Common myeloid progenitor, CD34-positive (primary cell): ENCODE results near the gene MVB12B.

Source experiments
- CTCF ChIA-PET: fragments of 350-600 bp; sonication (Branson Sonifier 250); formaldehyde crosslinking; loops from one replicate; lab custom pipeline; 2021; ENCODE audit warnings: antibody characterized with exemption; lab: Charles Lee
- POLR2A ChIA-PET: fragments of 350-600 bp; sonication (Branson Sonifier 250); formaldehyde crosslinking; loops from one replicate; lab custom pipeline; 2021; ENCODE audit warnings: antibody characterized with exemption; lab: Charles Lee
- DNase-seq, 3 donors: peaks; one replicate each; pipeline versions ENCODE4 v3.0.0 to v3.0.0-alpha.2; 2013
- H3K27ac ChIP-seq, 2 experiments: 1 replicate in 1 of 2; 2 replicates in 1 of 2; pipeline ENCODE4 v1.7.0; 2013; ENCODE audit warnings: inconsistent platforms in 2 of 2, low read length in 2 of 2, mild to moderate bottlenecking in 2 of 2, low read depth in 1 of 2, moderate library complexity in 1 of 2; ENCODE audit not compliant: severe bottlenecking in 2 of 2, insufficient read depth in 1 of 2, poor library complexity in 1 of 2
- H3K27me3 ChIP-seq, 5 experiments: replicated peaks in 2 of 5; 1 replicate in 3 of 5; 2 replicates in 2 of 5; pipeline versions ENCODE4 v1.6.1 to v1.7.0; 2013; ENCODE audit warnings: low read length in 4 of 5, mild to moderate bottlenecking in 2 of 5, moderate library complexity in 2 of 5, inconsistent platforms in 1 of 5; ENCODE audit not compliant: insufficient read depth in 5 of 5, control insufficient read depth in 4 of 5
- H3K36me3 ChIP-seq, 4 experiments: 1 replicate in 2 of 4; 2 replicates in 2 of 4; pipeline versions ENCODE4 v1.6.1 to v1.7.0; 2013; ENCODE audit warnings: low read length in 3 of 4, control low read depth in 1 of 4, mild to moderate bottlenecking in 1 of 4; ENCODE audit not compliant: control insufficient read depth in 4 of 4, insufficient read depth in 4 of 4
- H3K4me1 ChIP-seq, 4 experiments: 1 replicate in 3 of 4; 2 replicates in 1 of 4; pipeline versions ENCODE4 v1.6.1 to v1.7.1; 2013; ENCODE audit warnings: low read length in 3 of 4, mild to moderate bottlenecking in 3 of 4, control low read depth in 1 of 4, inconsistent platforms in 1 of 4, moderate library complexity in 1 of 4; ENCODE audit not compliant: control insufficient read depth in 4 of 4, insufficient read depth in 4 of 4; ENCODE audit errors: control extremely low read depth in 1 of 4
- H3K4me3 ChIP-seq, 7 experiments: 1 replicate in 4 of 7; 2 replicates in 3 of 7; pipeline versions ENCODE4 v1.5.1 to v1.7.0; 2013; ENCODE audit warnings: mild to moderate bottlenecking in 7 of 7, low read length in 6 of 7, moderate library complexity in 6 of 7, inconsistent platforms in 2 of 7, low read depth in 2 of 7, control low read depth in 1 of 7; ENCODE audit not compliant: insufficient read depth in 4 of 7, control insufficient read depth in 1 of 7; ENCODE audit errors: extremely low read depth in 1 of 7
- H3K9me3 ChIP-seq, 5 experiments: 1 replicate in 4 of 5; 2 replicates in 1 of 5; pipeline versions ENCODE4 v1.6.1 to v1.7.1; 2013; ENCODE audit warnings: low read length in 4 of 5, mild to moderate bottlenecking in 2 of 5, inconsistent platforms in 1 of 5, low read depth in 1 of 5, moderate library complexity in 1 of 5; ENCODE audit not compliant: control insufficient read depth in 4 of 5, insufficient read depth in 2 of 5; ENCODE audit errors: control extremely low read depth in 1 of 5
- WGBS: methylation state at CpG from one replicate; pipeline ENCODE4 v1.1.5; 2013; ENCODE audit not compliant: insufficient coverage; 5-methylcytosine and 5-hydroxymethylcytosine counted together

The MVB12B gene

DNA sequence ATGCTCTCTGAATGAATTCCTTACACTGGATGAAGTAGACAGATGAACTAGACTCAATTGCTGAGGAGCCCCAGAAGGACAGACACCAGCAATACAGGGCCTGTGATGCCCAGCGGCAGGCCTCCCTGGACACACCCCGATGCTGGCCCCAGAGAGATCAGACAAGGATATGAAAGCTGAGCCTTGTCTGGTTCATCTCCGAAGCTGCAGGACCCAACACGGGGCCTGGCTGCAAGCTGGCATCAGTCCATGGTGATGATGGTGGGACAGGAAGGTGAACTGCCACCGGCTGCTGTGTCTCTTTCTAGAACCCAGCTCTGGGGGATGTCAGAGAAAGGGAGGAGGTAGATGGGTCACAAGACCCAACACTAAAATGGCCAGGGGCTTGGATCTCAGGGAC lies 183.1 kb downstream of the MVB12B start:
- no peaks in the 10 kb centered on the region for H3K36me3 ChIP-seq
- 96% methylated on average over 2 of the region's 5 CpGs for WGBS
- peaks cover 0 to 6% (median 5%) of the 10 kb centered on the region in 4 experiments for H3K4me1 ChIP-seq
- no peak overlapping the region for H3K27ac ChIP-seq
- CTCF ChIA-PET, result interaction anchor here (6.2 kb wide), 1 partner anchor 46 kb away, joined by 61 read pairs; no protein-coding TSS in a partner anchor
- POLR2A ChIA-PET, result no interaction called here
- H3K27me3 ChIP-seq, result peaks cover 0 to 5% (median 0%) of the 10 kb centered on the region in 5 experiments
- no peak for DNase-seq
- no peaks in the 10 kb centered on the region for H3K9me3 ChIP-seq
- no peak overlapping the region for H3K4me3 ChIP-seq

DNA sequence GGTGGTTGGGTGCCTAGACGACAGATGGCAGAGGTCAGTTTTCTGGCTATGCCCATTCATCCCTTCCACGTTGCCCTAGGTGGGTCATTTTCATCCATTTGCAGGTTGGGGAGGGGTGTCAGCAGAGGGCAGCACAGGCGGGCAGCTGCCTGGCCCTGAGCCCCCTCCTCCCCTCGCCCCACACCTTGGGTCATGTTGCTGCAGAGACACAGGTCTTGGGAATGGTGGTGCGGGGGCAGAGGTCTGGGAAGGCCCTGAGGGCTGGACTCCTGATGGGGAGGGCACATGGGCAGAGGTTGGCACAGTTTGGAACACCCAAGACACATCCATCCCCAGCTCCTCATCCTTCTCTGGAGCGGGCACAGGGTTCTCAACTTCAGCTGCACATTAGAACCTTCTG lies 183.9 kb downstream of the MVB12B start:
- Histone ChIP-seq H3K27ac (no peak overlapping the region), H3K27me3 (peaks cover 0 to 7% (median 2%) of the 10 kb centered on the region in 5 experiments), H3K4me1 (peaks cover 0 to 6% (median 5%) of the 10 kb centered on the region in 4 experiments), H3K9me3 (no peaks in the 10 kb centered on the region), H3K36me3 (no peaks in the 10 kb centered on the region), H3K4me3 (no peak overlapping the region)
- ChIA-PET POLR2A (no interaction called here), CTCF (interaction anchor here (1.0 to 6.2 kb wide), 4 partner anchors 10 to 52 kb away, joined by 4 to 61 read pairs (median 26); no protein-coding TSS in a partner anchor)
- no peak for DNase-seq
- 93% methylated on average over 4 of the region's 6 CpGs for WGBS

DNA sequence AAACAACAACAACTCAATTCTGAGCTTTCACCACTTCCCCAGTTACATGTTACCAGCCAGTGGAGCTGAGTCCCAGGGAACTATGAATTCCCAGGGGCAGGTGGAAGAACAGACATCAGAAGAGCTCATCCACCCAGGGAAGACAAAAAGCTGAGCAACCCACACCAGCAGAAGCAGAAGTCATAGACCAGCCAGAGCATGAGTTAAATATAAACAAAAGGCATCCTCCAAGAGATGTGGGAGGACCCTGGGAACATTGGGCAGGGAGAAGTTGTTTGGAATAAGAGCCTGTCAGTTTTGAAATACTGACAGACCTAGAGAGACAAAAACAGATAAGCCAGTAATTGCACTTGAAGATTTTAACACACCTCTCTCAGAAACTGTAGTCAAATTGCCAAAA lies 184.8 kb downstream of the MVB12B start:
- Histone ChIP-seq H3K27ac (no peak overlapping the region), H3K4me1 (peaks cover 0 to 6% (median 5%) of the 10 kb centered on the region in 4 experiments), H3K9me3 (no peaks in the 10 kb centered on the region), H3K27me3 (peaks cover 0 to 11% (median 2%) of the 10 kb centered on the region in 5 experiments), H3K4me3 (no peak overlapping the region), H3K36me3 (no peaks in the 10 kb centered on the region)
- DNase-seq, result no peak
- CTCF ChIA-PET, result interaction anchor here (0.8 to 6.2 kb wide), 6 partner anchors 11 to 52 kb away, joined by 3 to 61 read pairs (median 6); no protein-coding TSS in a partner anchor
- POLR2A ChIA-PET, result no interaction called here

DNA sequence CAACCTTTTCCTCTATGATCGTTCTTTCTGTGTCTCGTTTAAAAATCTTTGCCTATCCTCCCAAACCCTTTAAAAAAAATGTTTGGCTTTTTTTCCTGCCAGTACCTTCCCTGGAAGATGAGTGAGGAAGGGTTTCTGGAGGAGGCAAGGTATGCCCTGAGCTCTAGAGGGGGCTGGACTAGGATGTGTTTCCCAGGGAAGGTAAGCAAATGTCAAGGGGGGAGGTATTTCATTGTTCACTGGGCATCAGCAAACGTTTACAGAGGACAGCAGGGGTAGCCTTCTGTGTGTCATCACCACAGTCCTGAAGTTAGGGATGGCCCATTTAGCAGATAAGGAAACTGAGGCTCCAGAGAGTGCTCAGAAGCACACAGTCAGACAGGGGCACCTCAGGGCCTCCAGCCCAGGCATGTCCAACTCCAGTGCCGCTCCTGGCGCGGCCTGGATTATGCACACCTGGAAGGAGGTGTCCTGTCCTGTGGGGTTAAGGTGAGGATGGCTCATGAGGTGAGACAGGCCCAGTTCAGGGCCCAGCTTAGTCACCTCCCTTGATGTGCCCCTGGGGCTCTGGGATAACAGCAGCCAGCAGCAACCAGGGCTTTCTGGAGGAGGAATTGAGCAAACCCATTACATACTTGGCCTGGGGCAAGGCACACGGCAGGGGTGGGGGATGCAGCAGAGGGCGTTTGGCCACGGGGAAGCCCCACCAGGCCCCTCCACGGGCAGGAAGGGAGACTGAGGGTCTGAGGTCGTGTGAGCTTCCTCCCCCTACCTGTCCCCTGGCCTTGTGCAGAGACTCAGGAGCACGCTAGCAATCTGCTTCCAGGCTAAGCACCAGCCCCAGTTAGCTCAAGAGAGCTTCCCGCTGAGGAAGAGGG lies 186.8 kb downstream of the MVB12B start:
- CTCF ChIA-PET, result interaction anchor here (0.7 to 5.3 kb wide), 8 partner anchors 9 to 45 kb away, joined by 3 to 48 read pairs (median 4); no protein-coding TSS in a partner anchor
- H3K9me3 ChIP-seq, result no peaks in the 10 kb centered on the region
- no peak for DNase-seq
- H3K27me3 ChIP-seq, result peaks cover 2 to 27% (median 10%) of the 10 kb centered on the region in 5 experiments
- H3K4me1 ChIP-seq, result peaks cover 0 to 21% (median 16%) of the 10 kb centered on the region in 4 experiments
- no peak overlapping the region for H3K27ac ChIP-seq
- POLR2A ChIA-PET, result no interaction called here
- no peaks in the 10 kb centered on the region for H3K36me3 ChIP-seq
- 57% methylated on average over 9 of the region's 13 CpGs for WGBS
- H3K4me3 ChIP-seq, result peak overlapping the region in 3 of 7 experiments; percentile 22 to 64 (median 43)

DNA sequence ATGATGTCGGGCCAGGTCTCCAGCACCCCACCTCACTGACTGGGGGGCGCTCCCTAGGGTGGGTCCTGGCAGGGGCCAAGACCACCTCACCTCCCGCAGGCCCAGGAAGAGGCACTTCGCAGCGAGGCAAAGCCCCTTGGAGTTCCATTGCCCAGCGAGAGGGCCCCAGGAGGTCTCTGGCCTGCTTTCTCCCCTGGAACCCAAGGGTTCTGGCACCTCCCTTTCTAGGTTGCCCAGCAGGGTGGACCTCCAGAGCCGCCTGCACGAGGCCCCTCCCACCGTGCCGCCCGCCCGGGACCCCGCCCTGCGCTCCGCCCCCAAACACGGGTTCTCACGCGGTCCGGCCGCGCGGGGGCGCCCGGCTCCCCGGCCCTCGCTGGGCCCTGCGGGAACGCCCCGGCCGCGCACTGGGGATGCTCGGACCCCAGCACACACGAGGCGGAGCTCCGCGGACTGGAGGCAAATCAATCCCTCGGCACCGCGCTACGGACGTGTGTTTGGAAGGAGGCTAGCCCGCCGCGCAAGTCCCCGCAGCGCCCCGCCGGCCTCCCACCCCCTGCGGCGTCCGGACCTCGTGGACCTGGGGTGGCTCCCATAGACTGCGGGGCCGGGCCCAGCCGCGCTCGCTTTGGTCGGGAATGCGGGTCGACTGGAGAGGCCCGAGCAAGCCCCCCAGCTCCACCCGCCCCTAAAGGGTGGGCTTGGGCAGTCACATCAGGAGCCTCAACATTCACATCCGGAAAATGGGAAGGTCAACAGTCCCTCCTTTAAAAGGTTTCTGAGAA lies 187.6 kb downstream of the MVB12B start:
- H3K9me3 ChIP-seq, result no peaks in the 10 kb centered on the region
- DNase-seq, result peak in 2 of 3 donors; percentile 59 to 65
- H3K4me1 ChIP-seq, result peaks cover 0 to 21% (median 16%) of the 10 kb centered on the region in 4 experiments
- peak overlapping the region in 3 of 7 experiments; percentile 22 to 64 (median 43) for H3K4me3 ChIP-seq
- 12% methylated on average over 45 of the region's 63 CpGs for WGBS
- ChIA-PET CTCF (interaction anchor here (0.7 to 5.3 kb wide), 10 partner anchors 8 to 45 kb away, joined by 3 to 48 read pairs (median 4); no protein-coding TSS in a partner anchor), POLR2A (no interaction called here)
- H3K36me3 ChIP-seq, result no peaks in the 10 kb centered on the region
- H3K27ac ChIP-seq, result no peak overlapping the region
- H3K27me3 ChIP-seq, result peaks cover 2 to 30% (median 16%) of the 10 kb centered on the region in 5 experiments

DNA sequence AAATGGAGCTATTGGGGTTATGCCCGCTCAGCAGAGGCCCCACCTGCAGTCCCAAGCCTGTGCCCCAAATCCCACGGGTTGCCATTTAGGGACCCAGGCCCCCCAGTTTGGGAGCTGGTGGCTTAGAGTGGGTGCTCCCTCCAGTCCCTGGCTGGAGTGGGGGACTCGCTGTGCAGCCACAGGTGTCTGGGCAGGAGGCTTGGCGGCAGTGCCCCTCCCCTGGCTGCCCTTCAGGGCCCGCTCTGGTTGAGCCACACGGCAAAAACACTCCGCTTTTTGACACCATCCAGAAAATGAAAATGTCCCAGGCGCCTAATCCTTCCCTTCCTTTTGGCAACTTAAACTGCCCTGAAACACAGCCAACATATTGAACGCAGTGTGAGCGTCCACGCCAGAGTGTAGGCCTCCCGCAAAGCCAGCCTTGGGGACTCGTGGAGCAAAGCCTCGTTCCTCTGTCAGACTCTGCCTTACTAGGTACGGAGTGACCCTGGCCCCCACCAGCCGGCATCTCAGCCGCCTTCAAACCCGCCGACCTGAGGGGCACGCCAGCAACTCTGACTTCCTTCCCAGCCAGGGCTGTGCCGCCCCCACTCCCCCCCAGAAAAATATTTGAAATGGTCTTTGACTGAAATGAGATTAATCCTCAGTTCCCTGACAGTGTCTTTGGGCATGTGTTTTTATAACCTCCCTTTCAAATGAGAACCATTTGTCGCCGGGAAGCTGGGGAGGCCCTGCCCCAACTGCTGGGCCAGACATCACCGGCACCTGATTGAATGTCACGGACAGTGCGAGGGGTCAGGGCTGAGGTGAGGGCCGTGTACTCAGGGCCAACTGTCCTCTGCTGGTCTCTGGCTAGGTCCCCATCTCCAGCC lies 188.6 kb downstream of the MVB12B start:
- WGBS, result 87% methylated on average over 21 of the region's 27 CpGs
- POLR2A ChIA-PET, result no interaction called here

More for the DNA sequence above, 188.6 kb downstream of the MVB12B start:
- DNase-seq, result no peak
- CTCF ChIA-PET, result interaction anchor here (0.8 to 5.3 kb wide), 4 partner anchors 15 to 44 kb away, joined by 3 to 48 read pairs (median 19); no protein-coding TSS in a partner anchor
- no peaks in the 10 kb centered on the region for H3K9me3 ChIP-seq
- H3K4me1 ChIP-seq, result peaks cover 0 to 21% (median 16%) of the 10 kb centered on the region in 4 experiments
- no peak overlapping the region for H3K4me3 ChIP-seq
- no peaks in the 10 kb centered on the region for H3K36me3 ChIP-seq
- H3K27me3 ChIP-seq, result peaks cover 2 to 30% (median 16%) of the 10 kb centered on the region in 5 experiments
- H3K27ac ChIP-seq, result no peak overlapping the region
